ENCODE results near the gene ANKRD30A. TPM values are rescaled to one million over a fixed set of nuclear protein-coding genes. Genes with fewer than 3 reads are reported as not detected.

ANKRD30A gene
- total RNA-seq, 4 donors from 2014 or later: not detected

- Histone ChIP-seq H3K36me3 (no peaks in the 10 kb centered on the region), H3K27me3 (no peaks in the 10 kb centered on the region), H3K9me3 (no peaks in the 10 kb centered on the region), H3K27ac (no peak overlapping the region), H3K4me1 (no peaks in the 10 kb centered on the region), H3K4me3 (no peak overlapping the region)
- in situ Hi-C loops (cut with MboI; ENCODE audit: low pct_ligation_motif_present in 1 of 4, low pct_unique_long_range_greater_than_20kb in 1 of 4, low sequenced_read_pairs in 3 of 4) (no loop called here), intact Hi-C loops (cut with DNase I; ENCODE audit: low total_unique reads) (no loop called here)
- TF ChIP-seq POLR2A (IDR thresholded peaks at IDR 0.05) (no peak), POLR2AphosphoS5 (IDR thresholded peaks at IDR 0.05) (no peak), EP300 (IDR thresholded peaks at IDR 0.05; ENCODE audit: low read depth) (no peak), CTCF (IDR thresholded peaks at IDR 0.05) (no peak)
- no peak for DNase-seq
- 44 to 78% methylated on average over 2 to 5 of the region's 5 CpGs for WGBS, 2 donors (ENCODE audit: low coverage in 1 of 2)
These were observed 137.9 kb downstream of the ANKRD30A start for GRCh38 chr10:37263304-37263703.

- 41 to 62% methylated on average over 3 of the region's 3 CpGs for WGBS, 2 donors (ENCODE audit: low coverage in 1 of 2)
- H3K9me3 ChIP-seq: no peaks in the 10 kb centered on the region
- DNase-seq: no peak
- H3K36me3 ChIP-seq: no peaks in the 10 kb centered on the region
- H3K27ac ChIP-seq: no peak overlapping the region
- no peak overlapping the region for H3K4me3 ChIP-seq
- TF ChIP-seq POLR2A (IDR thresholded peaks at IDR 0.05) (no peak), EP300 (IDR thresholded peaks at IDR 0.05; ENCODE audit: low read depth) (no peak), CTCF (IDR thresholded peaks at IDR 0.05) (no peak), POLR2AphosphoS5 (IDR thresholded peaks at IDR 0.05) (no peak)
- H3K4me1 ChIP-seq: no peaks in the 10 kb centered on the region
- in situ Hi-C loops (cut with MboI; ENCODE audit: low pct_ligation_motif_present in 1 of 4, low pct_unique_long_range_greater_than_20kb in 1 of 4, low sequenced_read_pairs in 3 of 4): no loop called here
- intact Hi-C loops (cut with DNase I; ENCODE audit: low total_unique reads): no loop called here
- no peaks in the 10 kb centered on the region for H3K27me3 ChIP-seq
These were observed 142.9 kb downstream of the ANKRD30A start for GRCh38 chr10:37268266-37268665.

GRCh38 chr10:37269554-37270256, 144.3 kb downstream of the ANKRD30A start:
- H3K4me3 ChIP-seq: no peak overlapping the region
- H3K9me3 ChIP-seq: no peaks in the 10 kb centered on the region
- no peak overlapping the region for H3K27ac ChIP-seq
- no peaks in the 10 kb centered on the region for H3K36me3 ChIP-seq
- TF ChIP-seq POLR2AphosphoS5 (IDR thresholded peaks at IDR 0.05) (no peak), EP300 (IDR thresholded peaks at IDR 0.05; ENCODE audit: low read depth) (no peak), CTCF (IDR thresholded peaks at IDR 0.05) (no peak), POLR2A (IDR thresholded peaks at IDR 0.05) (no peak)
- H3K27me3 ChIP-seq: no peaks in the 10 kb centered on the region
- intact Hi-C loops (cut with DNase I; ENCODE audit: low total_unique reads) (no loop called here), in situ Hi-C loops (cut with MboI; ENCODE audit: low pct_ligation_motif_present in 1 of 4, low pct_unique_long_range_greater_than_20kb in 1 of 4, low sequenced_read_pairs in 3 of 4) (no loop called here)
- H3K4me1 ChIP-seq: no peaks in the 10 kb centered on the region
- no peak for DNase-seq
- 47 to 57% methylated on average over 5 of the region's 5 CpGs for WGBS, 2 donors (ENCODE audit: low coverage in 1 of 2)

GRCh38 chr10:37275216-37275777, 149.9 kb downstream of the ANKRD30A start:
- intact Hi-C loops (cut with DNase I; ENCODE audit: low total_unique reads) (no loop called here), in situ Hi-C loops (cut with MboI; ENCODE audit: low pct_ligation_motif_present in 1 of 4, low pct_unique_long_range_greater_than_20kb in 1 of 4, low sequenced_read_pairs in 3 of 4) (no loop called here)
- Histone ChIP-seq H3K4me1 (no peaks in the 10 kb centered on the region), H3K27ac (no peak overlapping the region), H3K27me3 (no peaks in the 10 kb centered on the region), H3K9me3 (no peaks in the 10 kb centered on the region), H3K36me3 (no peaks in the 10 kb centered on the region), H3K4me3 (no peak overlapping the region)
- no peak for TF ChIP-seq CTCF (IDR thresholded peaks at IDR 0.05)
- TF ChIP-seq EP300 (IDR thresholded peaks at IDR 0.05; ENCODE audit: low read depth): no peak
- no peak for TF ChIP-seq POLR2A (IDR thresholded peaks at IDR 0.05)
- TF ChIP-seq POLR2AphosphoS5 (IDR thresholded peaks at IDR 0.05): no peak
- 93% methylated on average over 15 of the region's 17 CpGs; no CpG with 5 or more reads in 1 of the 2 donors for WGBS, 2 donors (ENCODE audit: low coverage in 1 of 2)
- DNase-seq: no peak

Measured in transverse colon (tissue), 4 donors.